Stomach (tissue), 9 donors: ENCODE measurements around the gene HNRNPA1. TPM values are rescaled to one million over a fixed set of nuclear protein-coding genes. Genes with fewer than 3 reads are reported as not detected.
"Not testable (repeated sequence)": the region's sequence is repeated elsewhere in the genome, so short reads cannot be mapped to it uniquely, and the experiment has no call there.

Experiments used
- DNase-seq, 2 donors: peaks; one replicate each; pipeline versions ENCODE4 v3.0.0 to v3.0.0-alpha.2; 2013 to 2019
- H3K27ac ChIP-seq, 5 donors: fragments of 200-600 bp in 4 of 5; sonication (generic) in 4 of 5; one replicate each; pipeline ENCODE4 v1.5.1; 2013 to 2019; ENCODE audit warnings: mild to moderate bottlenecking in 1 of 5, moderate library complexity in 1 of 5
- H3K27me3 ChIP-seq, 3 donors: fragments of 200-600 bp; sonication (generic); one replicate each; pipeline ENCODE4 v1.5.1; 2017 to 2019; ENCODE audit warnings: mixed run types in 1 of 3
- H3K36me3 ChIP-seq, 4 donors: fragments of 200-600 bp; sonication (generic); 1 replicate in 3 of 4; 2 replicates in 1 of 4; pipeline ENCODE4 v1.5.1; 2016 to 2019
- H3K4me1 ChIP-seq, 4 donors: fragments of 200-600 bp; sonication (generic); one replicate each; pipeline ENCODE4 v1.5.1; 2016 to 2019
- H3K4me3 ChIP-seq, 4 donors: fragments of 200-600 bp; sonication (generic) in 3 of 4; one replicate each; pipeline ENCODE4 v1.5.1; 2016 to 2019; ENCODE audit warnings: mild to moderate bottlenecking in 1 of 4
- H3K9me3 ChIP-seq, 4 donors: fragments of 200-600 bp; sonication (generic); one replicate each; pipeline ENCODE4 v1.5.1; 2016 to 2019
- EP300 ChIP-seq: sonication (generic); formaldehyde crosslinking; IDR thresholded peaks from one replicate; pipeline ENCODE4 v1.6.1; 2017; ENCODE audit warnings: antibody characterized with exemption
- POLR2A ChIP-seq, 4 donors: fragments of 450-650 bp; IDR thresholded peaks; one replicate each; pipeline ENCODE4 v1.6.1; 2016; ENCODE audit warnings: antibody characterized with exemption in 4 of 4, control low read depth in 2 of 4, mild to moderate bottlenecking in 1 of 4, moderate library complexity in 1 of 4
- POLR2AphosphoS5 ChIP-seq, 3 donors: sonication (generic); formaldehyde crosslinking; IDR thresholded peaks; one replicate each; pipeline ENCODE4 v1.6.1; 2016; ENCODE audit warnings: antibody characterized with exemption in 3 of 3
- WGBS, 5 donors: extraction: QIAGEN DNeasy Blood & Tissue Kit in 3 of 5; methylation state at CpG; one replicate each; pipeline versions ENCODE4 v1.1.5 to v1.1.7; 2013 to 2018; 5-methylcytosine and 5-hydroxymethylcytosine counted together
- intact Hi-C: fragments of 100-400 bp; cut with DNase I; formaldehyde crosslinking; loops from one replicate; pipeline ENCODE4 v1.15.1; 2023; ENCODE audit warnings: low total_unique reads
- polyA plus RNA-seq, 3 donors: library from polyadenylated mRNA; stranded (reverse); fragments of 200-250 nt; gene quantifications; one replicate each; pipeline ENCODE4 v1.2.3, GENCODE V29; 2013
- total RNA-seq, 5 donors: library from RNA; depleted of rRNA; stranded (reverse); fragments of >200 nt; gene quantifications; one replicate each; pipeline versions ENCODE4 v1.1.0 to v1.2.3, GENCODE V29; 2014 to 2016
- TF ChIP-seq, protein P1 (sequence below), 7 experiments: fragments of 450-650 bp in 4 of 7; fragments of 200-600 bp in 3 of 7; sonication (generic) in 3 of 7; IDR thresholded peaks; one replicate each; pipeline ENCODE4 v1.5.1; 2016 to 2019; ENCODE audit warnings: antibody characterized with exemption in 7 of 7, control low read depth in 2 of 7, mild to moderate bottlenecking in 1 of 7
- donor health status: healthy with polysubstance abuse.
- donor health status: Bipolar disorder and iron deficiency.
- donor health status: healthy.

HNRNPA1 gene
- total and polyA plus RNA-seq, 8 donors = 211 to 1,103 (median 623) TPM

DNA sequence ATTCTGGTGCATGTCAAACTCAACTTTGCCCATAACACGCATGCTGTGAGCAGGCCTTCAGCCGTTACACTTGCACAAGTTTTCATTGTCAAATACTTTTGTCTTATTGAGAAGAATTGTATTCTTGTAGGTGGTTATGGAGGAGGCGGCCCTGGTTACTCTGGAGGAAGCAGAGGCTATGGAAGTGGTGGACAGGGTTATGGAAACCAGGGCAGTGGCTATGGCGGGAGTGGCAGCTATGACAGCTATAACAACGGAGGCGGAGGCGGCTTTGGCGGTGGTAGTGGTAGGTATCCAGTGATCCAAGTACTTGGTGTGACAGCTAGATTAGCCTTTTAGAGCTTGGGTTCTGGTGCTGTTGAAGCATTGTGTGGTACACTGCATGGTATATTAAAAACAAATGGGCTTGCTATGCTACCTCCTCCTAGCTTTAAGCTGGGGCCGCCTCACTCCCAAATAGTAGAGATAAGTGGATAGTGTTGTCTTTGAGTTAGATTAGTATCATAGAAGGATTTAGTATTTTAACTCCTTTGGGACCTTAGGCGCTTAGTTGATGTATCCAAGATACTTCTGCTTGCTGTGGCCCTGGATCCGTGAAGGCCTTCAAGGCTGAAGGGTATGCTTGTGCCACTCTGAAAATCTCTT lies 2.5 kb downstream of the HNRNPA1 start:
- 14 to 24% (median 17%) methylated on average over 11 of the region's 11 CpGs for WGBS, 5 donors
- intact Hi-C loops = no loop called here
- Histone ChIP-seq H3K4me3 (peak overlapping the region; percentile 64 to 93 (median 72)), H3K4me1 (peaks cover 57 to 78% (median 72%) of the 10 kb centered on the region in 4 donors), H3K27ac (peak overlapping the region in 3 of 5 donors; percentile 1 to 91 (median 36)), H3K36me3 (peaks cover 52 to 66% (median 61%) of the 10 kb centered on the region in 4 donors), H3K9me3 (no peaks in the 10 kb centered on the region), H3K27me3 (no peaks in the 10 kb centered on the region)
- TF ChIP-seq POLR2A (IDR thresholded peaks at IDR 0.05) (no peak), EP300 (no peak), POLR2AphosphoS5 (IDR thresholded peaks at IDR 0.05) (no peak)
- TF ChIP-seq, protein P1, sequence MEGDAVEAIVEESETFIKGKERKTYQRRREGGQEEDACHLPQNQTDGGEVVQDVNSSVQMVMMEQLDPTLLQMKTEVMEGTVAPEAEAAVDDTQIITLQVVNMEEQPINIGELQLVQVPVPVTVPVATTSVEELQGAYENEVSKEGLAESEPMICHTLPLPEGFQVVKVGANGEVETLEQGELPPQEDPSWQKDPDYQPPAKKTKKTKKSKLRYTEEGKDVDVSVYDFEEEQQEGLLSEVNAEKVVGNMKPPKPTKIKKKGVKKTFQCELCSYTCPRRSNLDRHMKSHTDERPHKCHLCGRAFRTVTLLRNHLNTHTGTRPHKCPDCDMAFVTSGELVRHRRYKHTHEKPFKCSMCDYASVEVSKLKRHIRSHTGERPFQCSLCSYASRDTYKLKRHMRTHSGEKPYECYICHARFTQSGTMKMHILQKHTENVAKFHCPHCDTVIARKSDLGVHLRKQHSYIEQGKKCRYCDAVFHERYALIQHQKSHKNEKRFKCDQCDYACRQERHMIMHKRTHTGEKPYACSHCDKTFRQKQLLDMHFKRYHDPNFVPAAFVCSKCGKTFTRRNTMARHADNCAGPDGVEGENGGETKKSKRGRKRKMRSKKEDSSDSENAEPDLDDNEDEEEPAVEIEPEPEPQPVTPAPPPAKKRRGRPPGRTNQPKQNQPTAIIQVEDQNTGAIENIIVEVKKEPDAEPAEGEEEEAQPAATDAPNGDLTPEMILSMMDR (IDR thresholded peaks at IDR 0.05) = no peak
- DNase-seq = no peak

DNA sequence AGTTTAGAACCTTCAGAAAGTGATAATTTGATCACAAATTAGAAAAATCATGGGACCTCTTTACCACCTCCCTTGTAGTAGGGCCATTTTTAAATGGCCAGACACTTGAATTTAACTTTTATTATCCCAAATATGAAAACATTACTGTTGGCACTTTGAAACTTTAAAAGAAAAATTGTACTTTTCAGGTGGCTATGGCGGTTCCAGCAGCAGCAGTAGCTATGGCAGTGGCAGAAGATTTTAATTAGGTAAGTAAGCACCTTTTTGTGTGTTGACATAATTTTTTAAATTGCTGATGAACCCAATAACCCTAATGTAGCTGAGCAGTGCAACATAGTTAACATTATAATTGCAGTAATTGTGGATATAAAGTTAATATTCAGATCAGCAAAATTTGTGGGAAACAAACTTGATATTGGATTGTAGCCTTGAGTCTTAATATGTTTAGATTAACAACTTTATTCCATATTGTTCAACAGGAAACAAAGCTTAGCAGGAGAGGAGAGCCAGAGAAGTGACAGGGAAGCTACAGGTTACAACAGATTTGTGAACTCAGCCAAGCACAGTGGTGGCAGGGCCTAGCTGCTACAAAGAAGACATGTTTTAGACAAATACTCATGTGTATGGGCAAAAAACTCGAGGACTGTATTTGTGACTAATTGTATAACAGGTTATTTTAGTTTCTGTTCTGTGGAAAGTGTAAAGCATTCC lies 3.7 kb downstream of the HNRNPA1 start:
- peak overlapping the region in 1 of 5 donors; percentile 91 for H3K27ac ChIP-seq
- H3K9me3 ChIP-seq, DNase-seq, intact Hi-C loops, H3K27me3 ChIP-seq: not testable (repeated sequence)
- peak overlapping the region; percentile 7 to 93 (median 72) for H3K4me3 ChIP-seq
- H3K36me3 ChIP-seq = peaks cover 52 to 76% (median 71%) of the 10 kb centered on the region in 4 donors
- WGBS, 5 donors = 12 to 26% (median 20%) methylated on average over 1 to 2 of the region's 2 CpGs
- H3K4me1 ChIP-seq = peaks cover 49 to 76% (median 73%) of the 10 kb centered on the region in 4 donors

DNA sequence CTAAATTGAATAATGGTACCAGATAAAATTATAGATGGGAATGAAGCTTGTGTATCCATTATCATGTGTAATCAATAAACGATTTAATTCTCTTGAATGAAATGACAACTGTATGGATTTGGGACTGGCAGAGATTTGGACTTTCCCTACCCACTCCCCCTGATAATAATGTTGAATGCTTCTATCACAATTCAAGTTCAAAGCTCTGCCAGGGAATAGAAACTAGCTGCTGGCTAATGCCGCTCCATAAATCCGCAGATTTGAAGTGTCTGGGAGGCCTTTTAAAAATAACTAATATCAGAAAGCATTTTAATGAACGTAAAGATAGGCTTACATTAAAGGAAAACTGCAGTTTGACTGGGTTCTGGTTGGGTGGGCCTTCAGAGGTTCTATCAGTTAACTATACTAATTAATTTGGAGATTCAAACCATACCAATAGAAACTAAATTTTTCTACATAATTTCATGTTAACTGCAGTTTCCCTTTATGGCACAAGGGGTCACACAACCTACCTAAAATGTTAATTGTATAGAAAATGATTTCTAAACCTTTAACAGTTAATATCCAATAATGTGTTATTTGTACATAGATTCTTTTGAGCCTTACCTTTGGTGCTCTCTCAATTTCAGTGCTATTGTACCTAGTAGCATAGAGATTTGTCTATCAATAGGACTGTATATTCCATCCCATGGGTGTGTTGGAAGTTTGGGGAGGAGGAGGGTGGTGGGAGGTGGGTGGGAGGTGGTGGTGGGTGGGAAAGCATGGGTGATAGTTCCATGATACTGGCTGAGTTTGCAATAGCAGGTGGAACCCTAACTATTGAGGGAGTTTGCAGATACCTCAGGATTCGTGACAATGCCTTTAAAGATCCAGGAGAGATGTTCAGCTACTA lies 4.9 kb downstream of the HNRNPA1 start:
- Histone ChIP-seq H3K4me1 (peaks cover 49 to 78% (median 73%) of the 10 kb centered on the region in 4 donors), H3K4me3 (peak overlapping the region in 2 of 4 donors; percentile 72 to 93), H3K27me3 (no peaks in the 10 kb centered on the region), H3K9me3 (no peaks in the 10 kb centered on the region), H3K36me3 (peaks cover 52 to 76% (median 71%) of the 10 kb centered on the region in 4 donors), H3K27ac (peak overlapping the region in 4 of 5 donors; percentile 2 to 49 (median 33))
- TF ChIP-seq POLR2AphosphoS5 (IDR thresholded peaks at IDR 0.05) (no peak), POLR2A (IDR thresholded peaks at IDR 0.05) (no peak)
- TF ChIP-seq, protein P1 (IDR thresholded peaks at IDR 0.05) = peak in 1 of 7 experiments; percentile 9
- 38 to 52% (median 40%) methylated on average over 5 of the region's 5 CpGs for WGBS, 5 donors
- no peak for DNase-seq
- intact Hi-C loops = no loop called here

- Histone ChIP-seq H3K4me3 (peak overlapping the region in 2 of 4 donors; percentile 72 to 93), H3K9me3 (no peaks in the 10 kb centered on the region), H3K27me3 (no peaks in the 10 kb centered on the region), H3K4me1 (peaks cover 49 to 78% (median 72%) of the 10 kb centered on the region in 4 donors), H3K27ac (peak overlapping the region in 3 of 5 donors; percentile 2 to 49 (median 39)), H3K36me3 (peaks cover 52 to 76% (median 71%) of the 10 kb centered on the region in 4 donors)
- WGBS, 5 donors = 28 to 44% (median 36%) methylated on average over 12 of the region's 12 CpGs
- intact Hi-C loops = no loop called here
- TF ChIP-seq POLR2AphosphoS5 (IDR thresholded peaks at IDR 0.05) (peak in 1 of 3 donors; percentile 15), POLR2A (IDR thresholded peaks at IDR 0.05) (no peak)
- no peak for DNase-seq
Measured at GRCh38 chr12:54286042-54287030, 5.8 kb downstream of the HNRNPA1 start.
